Endothelial cell of umbilical vein (primary cell): Measurements from ENCODE around the gene STAT5B. TPM values are rescaled to one million over a fixed set of nuclear protein-coding genes. Genes with fewer than 3 reads are reported as not detected.
"Not testable (repeated sequence)": the region's sequence is repeated elsewhere in the genome, so short reads cannot be mapped to it uniquely, and the experiment has no call there.

Experiments used
- BruUV-seq: library from RNA; stranded (reverse); fragments of 400-500 nt; replicated peaks from 2 replicates; lab custom pipeline; 2021; lab: Mats Ljungman, UMichigan
- CTCF ChIA-PET: fragments of 300-600, 350-600 bp; sonication (Branson Sonifier 250); formaldehyde crosslinking; loops from one replicate; lab custom pipeline; 2021; ENCODE audit warnings: antibody characterized with exemption, inconsistent platforms; lab: Charles Lee
- POLR2A ChIA-PET: fragments of 300-600, 350-600 bp; sonication (Branson Sonifier 250); formaldehyde crosslinking; loops from one replicate; lab custom pipeline; 2021; ENCODE audit warnings: antibody characterized with exemption, inconsistent platforms; lab: Charles Lee
- DNase-seq: peaks from one replicate; pipeline ENCODE4 v3.0.0-alpha.2; 2011; ENCODE audit warnings: low read depth, low spot score
- FAIRE-seq: peaks from 2 replicates; lab custom pipeline; 2011; peaks lifted over from hg19 to GRCh38; lab: Jason Lieb, UNC
- H2AFZ ChIP-seq: 2 replicates; pipeline ENCODE4 v1.6.0; 2012; ENCODE audit warnings: low read depth, low read length, control low read depth, inconsistent platforms
- H3K27ac ChIP-seq: 2 replicates; pipeline ENCODE4 v1.5.1; 2011; ENCODE audit warnings: low read depth, mild to moderate bottlenecking, control low read depth, low read length, moderate library complexity; ENCODE audit not compliant: insufficient read depth
- H3K27me3 ChIP-seq, 2 experiments: 2 replicates each; pipeline versions ENCODE4 v1.6.0 to v1.6.1; 2011; ENCODE audit warnings: low read length in 2 of 2, mixed read lengths in 1 of 2; ENCODE audit not compliant: control insufficient read depth in 2 of 2, insufficient read depth in 2 of 2
- H3K36me3 ChIP-seq, 2 experiments: 2 replicates in 1 of 2; 3 replicates in 1 of 2; pipeline ENCODE4 v1.5.1; 2011; ENCODE audit warnings: low read length in 2 of 2, mild to moderate bottlenecking in 1 of 2, moderate library complexity in 1 of 2; ENCODE audit not compliant: control insufficient read depth in 2 of 2, insufficient read depth in 2 of 2; ENCODE audit errors: extremely low read depth in 1 of 2
- H3K4me1 ChIP-seq: 3 replicates; pipeline ENCODE4 v1.5.1; 2011; ENCODE audit warnings: mild to moderate bottlenecking, low read length; ENCODE audit not compliant: control insufficient read depth, insufficient read depth; ENCODE audit errors: extremely low read depth
- H3K4me2 ChIP-seq: 2 replicates; pipeline ENCODE4 v1.6.1; 2011; ENCODE audit warnings: low read length, control low read depth, mixed read lengths; ENCODE audit not compliant: insufficient read depth
- H3K4me3 ChIP-seq, 3 experiments: fragments of 200-600 bp in 1 of 3; sonication (generic), shearing (Covaris generic) in 1 of 3; replicated peaks in 1 of 3; 2 replicates each; pipeline ENCODE4 v1.5.1; 2011 to 2016; ENCODE audit warnings: control low read depth in 3 of 3, low read length in 3 of 3, mild to moderate bottlenecking in 2 of 3, inconsistent platforms in 1 of 3, low read depth in 1 of 3, moderate library complexity in 1 of 3; ENCODE audit not compliant: insufficient read depth in 1 of 3
- H3K79me2 ChIP-seq: 2 replicates; pipeline ENCODE4 v1.6.0; 2012; ENCODE audit warnings: low read length, inconsistent platforms; ENCODE audit not compliant: control insufficient read depth, insufficient read depth
- H3K9ac ChIP-seq: replicated peaks from 2 replicates; pipeline ENCODE3; 2011; ENCODE audit warnings: low read length, control low read depth; ENCODE audit not compliant: insufficient read depth; ENCODE audit errors: extremely low read depth
- H3K9me1 ChIP-seq: replicated peaks from 3 replicates; pipeline ENCODE4 v1.6.0; 2011; ENCODE audit warnings: mild to moderate bottlenecking, low read length; ENCODE audit not compliant: control insufficient read depth, insufficient read depth; ENCODE audit errors: extremely low read depth
- H3K9me3 ChIP-seq: replicated peaks from 2 replicates; pipeline ENCODE4 v1.5.1; 2012; ENCODE audit warnings: low read length, inconsistent platforms; ENCODE audit not compliant: control insufficient read depth, insufficient read depth
- H4K20me1 ChIP-seq: replicated peaks from 2 replicates; pipeline ENCODE3; 2011; ENCODE audit warnings: mild to moderate bottlenecking, low read length; ENCODE audit not compliant: control insufficient read depth, insufficient read depth; ENCODE audit errors: extremely low read depth
- FOS ChIP-seq: IDR thresholded peaks from 2 replicates; pipeline ENCODE4 v1.6.1; 2011; ENCODE audit warnings: mild to moderate bottlenecking, low read length, moderate library complexity, borderline replicate concordance; ENCODE audit not compliant: insufficient read depth
- JUN ChIP-seq: IDR thresholded peaks from 2 replicates; pipeline ENCODE4 v1.6.1; 2011; ENCODE audit warnings: borderline replicate concordance, low read depth; ENCODE audit not compliant: insufficient read length, insufficient read depth
- MYC ChIP-seq: IDR thresholded peaks from one replicate; pipeline ENCODE4 v1.6.1; 2011; ENCODE audit warnings: mild to moderate bottlenecking, low read depth, low read length
- POLR2A ChIP-seq: IDR thresholded peaks from 2 replicates; pipeline ENCODE4 v1.6.1; 2012; ENCODE audit warnings: low read depth, mild to moderate bottlenecking, control low read depth, low read length
- dilution Hi-C: fragments of 300-500 bp; cut with MboI; formaldehyde crosslinking; loops from one replicate; pipeline ENCODE4 v1.15.0; 2019; ENCODE audit warnings: low sequenced_read_pairs; ENCODE audit not compliant: extremely low pct_ligation_motif_present
- intact Hi-C: fragments of 100-400 bp; cut with micrococcal nuclease; formaldehyde crosslinking; loops from one replicate; pipeline ENCODE4 v1.10.0; 2022
- polyA plus RNA-seq, 4 experiments: library from polyadenylated mRNA; depleted of rRNA in 3 of 4; stranded (reverse) in 3 of 4; unstranded in 1 of 4; fragments of >200 nt; gene quantifications; 2 replicates each; pipeline versions ENCODE4 v1.2.1 to v1.2.3, GENCODE V29; 2011 to 2012; ENCODE audit warnings: missing spikeins in 1 of 4
- total RNA-seq: library from RNA; stranded (reverse); gene quantifications from 2 replicates; pipeline ENCODE4 v1.2.3, GENCODE V29; 2021
- TF ChIP-seq, protein P1 (sequence below), 2 donors: IDR thresholded peaks; 1 replicate in 1 of 2; 2 replicates in 1 of 2; pipeline ENCODE4 v1.5.1; 2011; ENCODE audit warnings: low read length in 2 of 2, mild to moderate bottlenecking in 2 of 2, moderate library complexity in 2 of 2, control low read depth in 1 of 2, inconsistent platforms in 1 of 2, low read depth in 1 of 2; ENCODE audit not compliant: insufficient read depth in 1 of 2; ENCODE audit errors: extremely low read depth in 1 of 2

The STAT5B gene
- total and polyA plus RNA-seq, 2 donors (not counting 3 experiments of a cell fraction or from before 2014, with no cell fraction given) = 43.3 to 53.7 TPM

- H3K27ac ChIP-seq, FAIRE-seq, H3K4me3 ChIP-seq, H4K20me1 ChIP-seq, intact Hi-C loops, H3K27me3 ChIP-seq, dilution Hi-C loops, DNase-seq, H3K9me3 ChIP-seq, H3K4me2 ChIP-seq, H3K9ac ChIP-seq, H3K79me2 ChIP-seq, BruUV-seq, H3K4me1 ChIP-seq, POLR2A ChIA-PET, H2AFZ ChIP-seq, H3K9me1 ChIP-seq: not testable (repeated sequence)
- CTCF ChIA-PET = interaction anchor here (1.0 to 1.3 kb wide), 2 partner anchors 15 to 76 kb away, joined by 4 to 6 read pairs; no protein-coding TSS in a partner anchor
- H3K36me3 ChIP-seq = peaks cover 2 to 12% of the 10 kb centered on the region in 2 experiments
These were observed 21.6 kb upstream of the STAT5B start for GRCh38 chr17:42297775-42298174.

DNA sequence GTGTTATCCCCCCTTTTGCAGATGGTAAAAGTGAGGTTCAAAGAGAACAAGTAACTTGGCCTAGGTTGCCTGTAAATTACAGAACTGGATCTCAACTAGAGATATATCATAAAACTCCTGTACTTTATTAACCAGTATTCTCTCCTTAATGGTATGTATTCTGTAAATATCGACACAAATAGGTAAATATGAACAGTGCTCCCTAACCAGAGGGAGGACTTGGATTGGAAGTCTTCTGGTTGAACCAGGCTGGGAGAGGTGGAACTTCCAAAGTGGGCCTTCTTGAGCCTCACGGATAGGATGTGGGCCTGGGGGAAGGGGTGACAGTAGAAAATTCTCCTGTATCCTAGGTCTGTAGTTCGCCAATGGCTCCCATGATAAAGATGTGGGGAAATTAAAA is 19.8 kb upstream of the STAT5B start:
- Histone ChIP-seq H3K4me1 (no peaks in the 10 kb centered on the region), H3K9ac (no peak overlapping the region), H3K36me3 (peaks cover 2 to 3% of the 10 kb centered on the region in 2 experiments), H3K27me3 (no peaks in the 10 kb centered on the region), H2AFZ (no peak overlapping the region), H3K27ac (no peak overlapping the region), H3K9me1 (no peaks in the 10 kb centered on the region), H3K79me2 (no peaks in the 10 kb centered on the region), H3K4me3 (no peak overlapping the region), H3K9me3 (no peaks in the 10 kb centered on the region), H3K4me2 (no peak overlapping the region), H4K20me1 (no peaks in the 10 kb centered on the region)
- dilution Hi-C loops (no loop called here), intact Hi-C loops (no loop called here)
- BruUV-seq = no TSS peak
- no peak for DNase-seq
- POLR2A ChIA-PET = interaction anchor here (0.6 kb wide), 1 partner anchor 85 kb away, joined by 8 read pairs; no protein-coding TSS in a partner anchor
- no peak for TF ChIP-seq JUN
- TF ChIP-seq MYC = no peak
- no peak for TF ChIP-seq POLR2A
- TF ChIP-seq, protein P1, sequence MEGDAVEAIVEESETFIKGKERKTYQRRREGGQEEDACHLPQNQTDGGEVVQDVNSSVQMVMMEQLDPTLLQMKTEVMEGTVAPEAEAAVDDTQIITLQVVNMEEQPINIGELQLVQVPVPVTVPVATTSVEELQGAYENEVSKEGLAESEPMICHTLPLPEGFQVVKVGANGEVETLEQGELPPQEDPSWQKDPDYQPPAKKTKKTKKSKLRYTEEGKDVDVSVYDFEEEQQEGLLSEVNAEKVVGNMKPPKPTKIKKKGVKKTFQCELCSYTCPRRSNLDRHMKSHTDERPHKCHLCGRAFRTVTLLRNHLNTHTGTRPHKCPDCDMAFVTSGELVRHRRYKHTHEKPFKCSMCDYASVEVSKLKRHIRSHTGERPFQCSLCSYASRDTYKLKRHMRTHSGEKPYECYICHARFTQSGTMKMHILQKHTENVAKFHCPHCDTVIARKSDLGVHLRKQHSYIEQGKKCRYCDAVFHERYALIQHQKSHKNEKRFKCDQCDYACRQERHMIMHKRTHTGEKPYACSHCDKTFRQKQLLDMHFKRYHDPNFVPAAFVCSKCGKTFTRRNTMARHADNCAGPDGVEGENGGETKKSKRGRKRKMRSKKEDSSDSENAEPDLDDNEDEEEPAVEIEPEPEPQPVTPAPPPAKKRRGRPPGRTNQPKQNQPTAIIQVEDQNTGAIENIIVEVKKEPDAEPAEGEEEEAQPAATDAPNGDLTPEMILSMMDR (IDR thresholded peaks at IDR 0.05; ENCODE audit: extremely low read depth in 1 of 2, insufficient read depth in 1 of 2, low read depth in 1 of 2, low read length in 2 of 2) = no peak
- TF ChIP-seq FOS = no peak
- no peak for FAIRE-seq
- CTCF ChIA-PET = interaction anchor here (0.8 to 1.1 kb wide), 2 partner anchors 16 to 74 kb away, joined by 3 to 5 read pairs; no protein-coding TSS in a partner anchor
